Measurements from ENCODE around the gene CMTM2. TPM values are rescaled to one million over a fixed set of nuclear protein-coding genes. Genes with fewer than 3 reads are reported as not detected.
A peak's percentile ranks its signal among the peaks of the same experiment; 100 is the strongest.

CMTM2 gene
- total RNA-seq, 1 donor, result not detected

- Histone ChIP-seq H3K27ac (ENCODE audit: low read depth, low read length) (peak within 1 kb of the TSS; percentile 78), H3K79me2 (ENCODE audit: insufficient read depth, low read length) (peaks cover 21% of the 10 kb centered on the region), H3K4me1 (ENCODE audit: insufficient read depth, low read length) (peaks cover 38% of the 10 kb centered on the region), H4K20me1 (ENCODE audit: insufficient read depth, low read length) (no peaks in the 10 kb centered on the region), H3K4me3 (ENCODE audit: insufficient read depth, low read length) (peak within 1 kb of the TSS; percentile 84), H3K36me3 (ENCODE audit: insufficient read depth, low read length) (peaks cover 4% of the 10 kb centered on the region), H3K4me2 (ENCODE audit: insufficient read depth, low read length) (peak within 1 kb of the TSS; percentile 94), H3K27me3 (ENCODE audit: insufficient read depth, low read length) (no peaks in the 10 kb centered on the region), H3K9me3 (ENCODE audit: low read depth, low read length) (no peaks in the 10 kb centered on the region), H2AFZ (ENCODE audit: low read length) (peak within 1 kb of the TSS; percentile 96)
- TF ChIP-seq CTCF (IDR thresholded peaks at IDR 0.05; ENCODE audit: extremely low read depth, low read depth, low read length), result no peak
- peak; percentile 95 for DNase-seq (ENCODE audit: insufficient read length, low spot score, missing footprints)
Observed at GRCh38 chr16:66549284-66550131, 29.8 kb upstream of the CMTM2 start, which contains the start of gene TK2. Gene TK2, minus strand, starts transcription at chr16:66550122. Its CDS starts 61 bp downstream, at chr16:66550061.

GRCh38 chr16:66551348-66551759 is 27.9 kb upstream of the CMTM2 start:
- H3K4me1 ChIP-seq (ENCODE audit: insufficient read depth, low read length), result peaks cover 38% of the 10 kb centered on the region
- peaks cover 40% of the 10 kb centered on the region for H3K79me2 ChIP-seq (ENCODE audit: insufficient read depth, low read length)
- TF ChIP-seq CTCF (IDR thresholded peaks at IDR 0.05; ENCODE audit: extremely low read depth, low read depth, low read length), result peak; percentile 20
- H2AFZ ChIP-seq (ENCODE audit: low read length), result peak overlapping the region; percentile 49
- no peak for DNase-seq (ENCODE audit: insufficient read length, low spot score, missing footprints)
- no peaks in the 10 kb centered on the region for H3K9me3 ChIP-seq (ENCODE audit: low read depth, low read length)
- H3K27me3 ChIP-seq (ENCODE audit: insufficient read depth, low read length), result no peaks in the 10 kb centered on the region
- no peak overlapping the region for H3K4me2 ChIP-seq (ENCODE audit: insufficient read depth, low read length)
- no peak overlapping the region for H3K4me3 ChIP-seq (ENCODE audit: insufficient read depth, low read length)
- H3K27ac ChIP-seq (ENCODE audit: low read depth, low read length), result no peak overlapping the region
- H3K36me3 ChIP-seq (ENCODE audit: insufficient read depth, low read length), result no peaks in the 10 kb centered on the region
- H4K20me1 ChIP-seq (ENCODE audit: insufficient read depth, low read length), result no peaks in the 10 kb centered on the region

GRCh38 chr16:66551788-66552285 is 27.4 kb upstream of the CMTM2 start:
- DNase-seq (ENCODE audit: insufficient read length, low spot score, missing footprints), result peak; percentile 87
- H3K79me2 ChIP-seq (ENCODE audit: insufficient read depth, low read length), result peaks cover 41% of the 10 kb centered on the region
- no peaks in the 10 kb centered on the region for H3K27me3 ChIP-seq (ENCODE audit: insufficient read depth, low read length)
- no peaks in the 10 kb centered on the region for H3K9me3 ChIP-seq (ENCODE audit: low read depth, low read length)
- peaks cover 38% of the 10 kb centered on the region for H3K4me1 ChIP-seq (ENCODE audit: insufficient read depth, low read length)
- peak overlapping the region; percentile 84 for H3K27ac ChIP-seq (ENCODE audit: low read depth, low read length)
- H4K20me1 ChIP-seq (ENCODE audit: insufficient read depth, low read length), result no peaks in the 10 kb centered on the region
- no peaks in the 10 kb centered on the region for H3K36me3 ChIP-seq (ENCODE audit: insufficient read depth, low read length)
- H3K4me3 ChIP-seq (ENCODE audit: insufficient read depth, low read length), result peak overlapping the region; percentile 88
- peak overlapping the region; percentile 98 for H2AFZ ChIP-seq (ENCODE audit: low read length)
- TF ChIP-seq CTCF (IDR thresholded peaks at IDR 0.05; ENCODE audit: extremely low read depth, low read depth, low read length), result no peak
- peak overlapping the region; percentile 96 for H3K4me2 ChIP-seq (ENCODE audit: insufficient read depth, low read length)

Data from osteoblast (primary cell).